Activated CD4-positive, alpha-beta T cell treated with anti-CD3 and anti-CD28 coated beads, Interleukin-2, amount 10 ng/mL, durations not matched to agents 24 days and 14 days (primary cell): Measurements from ENCODE around the gene NWD2. TPM values are rescaled to one million over a fixed set of nuclear protein-coding genes. Genes with fewer than 3 reads are reported as not detected.

Experiments used
- DNase-seq: peaks from one replicate; pipeline ENCODE4 v3.0.0; 2022
- H3K27ac Mint-ChIP-seq: one replicate; pipeline ENCODE4 v1.8.0; 2022; ENCODE audit warnings: mild to moderate bottlenecking, mixed read lengths
- H3K27me3 Mint-ChIP-seq: one replicate; pipeline ENCODE4 v1.8.0; 2022; ENCODE audit warnings: mixed read lengths
- H3K36me3 Mint-ChIP-seq: one replicate; pipeline ENCODE4 v1.8.0; 2022; ENCODE audit warnings: low read depth, mild to moderate bottlenecking, mixed read lengths
- H3K4me1 Mint-ChIP-seq: one replicate; pipeline ENCODE4 v1.8.0; 2021; ENCODE audit warnings: mixed read lengths
- H3K4me3 Mint-ChIP-seq: one replicate; pipeline ENCODE4 v1.8.0; 2022; ENCODE audit warnings: mild to moderate bottlenecking, moderate library complexity, mixed read lengths
- H3K9me3 Mint-ChIP-seq: one replicate; pipeline ENCODE4 v1.8.0; 2021; ENCODE audit warnings: mixed read lengths
- intact Hi-C: fragments of 100-400 bp; cut with micrococcal nuclease; formaldehyde crosslinking; loops from one replicate; pipeline ENCODE4 v1.15.1; 2023
- total RNA-seq: library from RNA; stranded (reverse); gene quantifications from 2 replicates; pipeline ENCODE4 v1.2.3, GENCODE V29; 2022

The NWD2 gene
- total RNA-seq, 1 donor from 2014 or later = not detected

DNA sequence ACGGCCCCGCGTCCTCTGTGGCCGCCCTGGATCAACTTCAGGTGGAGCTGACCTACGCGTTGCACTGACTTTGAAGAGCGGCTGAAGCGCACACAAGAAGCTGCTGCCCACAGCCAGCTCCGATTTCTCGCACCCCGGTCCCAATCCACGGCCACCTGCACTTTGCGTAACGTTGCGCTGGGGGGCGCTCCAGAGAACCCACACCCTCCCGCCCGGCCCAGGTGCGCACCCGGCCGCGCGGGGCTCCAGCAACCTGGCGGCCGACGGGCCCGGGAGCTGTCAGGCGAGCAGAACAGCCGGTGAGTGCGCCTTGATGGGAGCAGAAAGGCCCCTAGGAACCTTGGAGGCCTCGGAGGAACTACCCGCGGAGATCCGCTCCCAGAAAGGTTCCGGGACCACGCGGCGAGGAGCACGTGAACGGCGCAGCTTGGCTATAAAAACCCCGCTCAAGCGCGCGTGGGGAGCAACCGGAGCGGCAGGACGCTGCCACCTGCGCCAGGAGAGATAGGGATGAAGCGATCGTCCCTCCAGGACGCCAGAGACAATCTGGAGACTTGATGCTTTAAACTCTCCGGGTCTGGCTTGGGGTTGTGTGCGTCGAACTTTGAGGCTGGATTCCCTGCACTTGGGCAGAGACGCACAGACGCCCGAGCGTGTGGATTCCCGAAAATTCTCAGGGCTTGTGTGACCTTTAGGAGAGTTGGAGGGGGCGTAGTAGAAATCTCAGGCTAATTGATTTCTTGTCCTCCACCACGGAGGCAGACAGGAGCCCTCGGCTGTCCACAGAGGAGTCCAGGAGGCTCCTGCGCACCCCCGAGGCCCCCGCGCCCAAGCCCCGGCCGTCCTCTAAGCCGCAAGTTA is 591 bp upstream of the NWD2 start:
- Mint-ChIP-seq H3K4me1 (no peaks in the 10 kb centered on the region), H3K9me3 (no peaks in the 10 kb centered on the region), H3K27ac (no peak overlapping the region), H3K4me3 (no peak overlapping the region), H3K36me3 (no peaks in the 10 kb centered on the region), H3K27me3 (peaks cover 38% of the 10 kb centered on the region)
- DNase-seq = no peak
- intact Hi-C loops = no loop called here

DNA sequence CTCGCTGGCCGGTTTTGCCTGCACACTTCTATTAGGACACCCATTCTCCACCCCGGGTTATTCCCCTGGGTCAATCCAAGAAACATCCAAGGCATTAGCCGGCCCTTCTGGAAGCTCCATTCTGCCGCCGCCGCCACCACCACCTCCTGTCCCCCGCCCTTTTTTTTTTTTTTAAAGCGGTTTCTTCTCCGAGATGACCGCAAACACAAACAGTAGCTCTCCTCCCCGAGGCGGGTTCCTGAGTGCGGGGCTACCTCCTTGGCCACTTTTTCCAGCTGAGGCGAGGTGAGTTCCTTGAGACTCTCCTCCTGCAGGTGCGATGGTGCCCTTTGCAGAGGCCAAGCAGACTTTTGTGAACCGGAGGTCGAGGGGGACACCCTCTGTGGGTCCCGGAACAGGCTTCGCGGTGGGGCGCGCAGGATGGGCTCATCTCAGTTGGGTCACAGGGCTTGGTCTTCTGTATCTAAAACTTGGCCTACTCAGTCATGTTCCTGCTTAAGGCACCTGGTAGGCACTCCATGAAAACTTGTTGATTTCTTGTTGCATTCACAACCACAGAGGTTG is 930 bp downstream of the NWD2 start:
- Mint-ChIP-seq H3K27ac (no peak overlapping the region), H3K4me3 (no peak overlapping the region), H3K9me3 (no peaks in the 10 kb centered on the region), H3K27me3 (peaks cover 37% of the 10 kb centered on the region), H3K4me1 (no peaks in the 10 kb centered on the region), H3K36me3 (no peaks in the 10 kb centered on the region)
- no peak for DNase-seq
- intact Hi-C loops = no loop called here

DNA sequence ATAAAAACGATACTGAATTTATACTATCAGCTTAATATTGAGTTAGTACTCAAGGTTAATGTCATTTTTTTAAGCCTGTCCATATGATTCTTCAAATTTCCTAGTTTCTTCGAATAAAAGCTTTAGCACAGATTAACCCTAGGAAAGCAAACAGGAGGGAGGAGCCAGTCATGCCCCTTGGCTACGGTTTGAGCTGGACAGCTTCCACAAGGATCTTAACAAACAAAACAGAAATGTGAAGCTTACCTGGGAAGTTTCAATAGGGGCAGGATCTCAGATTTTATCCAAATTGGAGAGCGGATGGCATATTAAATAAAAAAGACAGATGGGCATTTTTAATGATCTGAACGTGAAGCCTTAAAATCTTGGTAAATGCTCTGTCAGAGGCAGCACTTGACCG is 2.3 kb downstream of the NWD2 start:
- H3K27me3 Mint-ChIP-seq = peaks cover 37% of the 10 kb centered on the region
- H3K4me1 Mint-ChIP-seq = no peaks in the 10 kb centered on the region
- no peak overlapping the region for H3K27ac Mint-ChIP-seq
- DNase-seq = no peak
- intact Hi-C loops = no loop called here
- no peak overlapping the region for H3K4me3 Mint-ChIP-seq
- no peaks in the 10 kb centered on the region for H3K36me3 Mint-ChIP-seq
- H3K9me3 Mint-ChIP-seq = no peaks in the 10 kb centered on the region

DNA sequence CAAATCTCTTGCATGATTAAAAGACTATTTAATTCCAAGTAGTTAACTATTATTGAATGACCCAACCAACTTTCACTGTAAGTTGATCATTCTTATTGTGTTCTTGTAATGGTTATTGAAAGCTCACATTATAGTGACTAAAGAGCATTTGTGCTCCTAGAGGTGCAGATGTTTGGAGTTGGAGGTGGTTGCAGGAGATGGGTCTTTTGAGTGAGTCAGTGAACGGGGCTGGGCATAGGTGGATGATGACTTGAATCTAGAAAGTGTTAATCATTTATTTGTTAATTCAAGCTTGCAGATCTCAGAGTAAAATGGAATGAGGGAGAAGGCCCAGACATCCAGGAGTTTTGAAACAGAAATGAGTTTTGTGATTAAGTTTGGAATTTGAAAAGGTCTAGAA is 13.7 kb downstream of the NWD2 start:
- no peak for DNase-seq
- H3K27me3 Mint-ChIP-seq = no peaks in the 10 kb centered on the region
- no peaks in the 10 kb centered on the region for H3K36me3 Mint-ChIP-seq
- intact Hi-C loops = no loop called here
- no peaks in the 10 kb centered on the region for H3K9me3 Mint-ChIP-seq
- no peaks in the 10 kb centered on the region for H3K4me1 Mint-ChIP-seq
- H3K27ac Mint-ChIP-seq = no peak overlapping the region
- H3K4me3 Mint-ChIP-seq = no peak overlapping the region

DNA sequence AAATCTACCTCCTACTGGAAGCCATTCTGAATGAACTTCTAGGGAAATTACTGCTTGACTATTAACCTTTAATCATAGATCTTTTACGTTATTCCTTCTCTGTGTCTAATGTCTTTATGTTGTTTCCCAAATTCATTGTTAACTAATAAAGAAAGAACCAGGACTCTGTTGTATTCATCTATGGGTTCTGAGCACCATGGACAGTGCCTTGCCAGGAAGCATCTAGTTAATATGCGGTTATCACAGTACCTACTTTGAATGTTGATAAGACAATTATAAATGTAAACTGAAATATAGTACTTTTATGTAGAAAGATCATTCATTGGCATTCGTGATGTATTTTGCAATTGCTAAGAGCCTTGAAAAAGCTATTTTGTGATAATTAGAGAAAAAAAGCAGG is 23.8 kb downstream of the NWD2 start:
- Mint-ChIP-seq H3K4me3 (no peak overlapping the region), H3K9me3 (no peaks in the 10 kb centered on the region), H3K4me1 (no peaks in the 10 kb centered on the region), H3K27ac (no peak overlapping the region), H3K36me3 (no peaks in the 10 kb centered on the region), H3K27me3 (peaks cover 2% of the 10 kb centered on the region)
- DNase-seq = no peak
- intact Hi-C loops = no loop called here

DNA sequence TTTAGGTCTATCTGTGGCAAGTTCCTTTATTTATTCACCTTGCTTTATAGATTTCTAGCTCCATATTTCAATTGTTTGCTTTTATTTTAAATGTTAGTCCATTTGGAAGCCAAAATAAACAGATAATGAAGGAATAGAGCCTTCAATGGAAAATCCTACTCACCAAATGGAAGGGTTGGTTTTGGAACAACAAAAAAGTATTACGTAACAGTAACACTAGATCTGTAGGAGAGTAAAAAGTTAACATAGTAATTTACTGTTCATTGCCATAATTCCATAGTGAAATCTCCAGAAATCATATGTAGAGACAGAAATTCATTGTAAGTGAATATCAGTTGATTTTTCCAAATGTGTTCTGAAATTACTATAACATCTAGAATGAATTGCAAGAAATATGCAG is 34.6 kb downstream of the NWD2 start:
- Mint-ChIP-seq H3K4me1 (no peaks in the 10 kb centered on the region), H3K4me3 (no peak overlapping the region), H3K27ac (no peak overlapping the region), H3K27me3 (no peaks in the 10 kb centered on the region), H3K36me3 (no peaks in the 10 kb centered on the region), H3K9me3 (peaks cover 10% of the 10 kb centered on the region)
- intact Hi-C loops = no loop called here
- no peak for DNase-seq

DNA sequence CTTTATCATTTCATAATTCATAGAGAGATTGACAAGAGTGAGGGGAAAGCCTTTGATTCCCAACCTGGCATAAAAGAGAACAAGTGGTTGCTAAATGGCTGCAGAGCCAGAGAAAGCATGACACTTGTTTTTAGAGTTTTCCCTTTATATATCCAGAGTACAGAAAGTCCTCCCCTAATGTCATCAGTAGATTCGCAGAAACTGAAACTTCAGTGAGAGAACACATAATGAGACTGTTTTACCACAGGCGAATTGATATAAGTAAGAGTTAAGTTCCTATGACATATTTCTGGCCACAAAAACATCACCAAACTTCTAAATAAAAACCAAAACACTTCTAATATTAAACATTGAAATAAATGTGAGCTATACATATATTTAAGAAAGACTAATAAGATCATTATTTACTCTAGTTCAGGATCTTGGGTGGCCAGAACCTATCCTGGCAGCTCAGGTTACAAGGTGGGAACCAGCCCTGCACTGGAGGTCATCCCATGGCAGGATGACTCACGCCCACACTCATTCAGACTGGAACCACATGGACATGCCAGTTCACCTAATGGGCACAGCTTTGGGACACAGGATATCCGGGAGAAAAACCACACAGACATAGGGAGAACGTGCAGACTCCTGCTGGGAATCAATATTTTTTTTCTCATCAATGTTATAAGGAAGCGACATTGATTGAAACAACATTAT is 35.5 kb downstream of the NWD2 start:
- Mint-ChIP-seq H3K9me3 (peaks cover 10% of the 10 kb centered on the region), H3K27ac (no peak overlapping the region), H3K4me3 (no peak overlapping the region), H3K27me3 (no peaks in the 10 kb centered on the region), H3K36me3 (no peaks in the 10 kb centered on the region), H3K4me1 (no peaks in the 10 kb centered on the region)
- intact Hi-C loops = no loop called here
- DNase-seq = no peak

DNA sequence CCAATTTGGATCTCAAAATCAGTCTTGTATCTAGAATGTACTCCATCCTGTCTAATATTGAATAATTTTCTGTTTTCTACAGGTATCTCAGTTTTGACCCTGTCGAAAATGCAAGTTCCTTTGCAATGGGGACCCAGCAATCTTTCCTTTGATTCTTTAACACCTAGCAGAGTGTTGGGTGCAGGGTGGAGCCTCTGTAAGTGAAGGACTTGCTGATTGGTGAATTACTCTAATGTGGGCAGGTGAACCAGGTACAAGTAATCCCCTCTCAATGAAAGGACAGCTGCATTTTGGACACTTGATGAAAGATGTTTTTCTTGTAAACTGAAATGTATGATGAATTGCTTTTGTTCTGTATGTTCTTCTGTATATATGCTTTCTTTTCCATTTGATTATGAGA is 54.9 kb downstream of the NWD2 start:
- Mint-ChIP-seq H3K9me3 (peaks cover 3% of the 10 kb centered on the region), H3K4me1 (no peaks in the 10 kb centered on the region), H3K36me3 (no peaks in the 10 kb centered on the region), H3K27me3 (no peaks in the 10 kb centered on the region), H3K4me3 (no peak overlapping the region), H3K27ac (no peak overlapping the region)
- intact Hi-C loops = no loop called here
- no peak for DNase-seq

DNA sequence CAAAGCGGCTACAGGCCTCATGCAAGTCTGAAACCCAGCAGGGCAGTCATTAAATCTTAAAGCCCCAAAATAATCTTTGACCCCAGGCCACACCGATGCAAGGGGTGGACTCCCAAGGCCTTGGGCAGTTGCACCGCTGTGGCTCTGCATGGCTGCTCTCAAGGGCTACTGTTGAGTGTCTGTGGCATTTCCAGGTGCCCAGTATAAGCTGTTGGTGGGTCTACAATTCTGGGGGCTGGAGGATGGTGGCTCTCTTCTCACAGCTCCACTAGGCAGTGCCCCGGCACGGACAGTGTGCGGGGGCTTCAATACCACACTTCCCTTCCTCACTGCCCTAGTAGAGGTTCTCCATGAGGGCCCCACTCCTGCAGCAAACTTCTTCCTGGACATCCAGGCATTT is 60.1 kb downstream of the NWD2 start:
- Mint-ChIP-seq H3K27ac (no peak overlapping the region), H3K4me1 (no peaks in the 10 kb centered on the region), H3K27me3 (no peaks in the 10 kb centered on the region), H3K9me3 (peaks cover 4% of the 10 kb centered on the region), H3K36me3 (no peaks in the 10 kb centered on the region), H3K4me3 (no peak overlapping the region)
- intact Hi-C loops = no loop called here
- no peak for DNase-seq

DNA sequence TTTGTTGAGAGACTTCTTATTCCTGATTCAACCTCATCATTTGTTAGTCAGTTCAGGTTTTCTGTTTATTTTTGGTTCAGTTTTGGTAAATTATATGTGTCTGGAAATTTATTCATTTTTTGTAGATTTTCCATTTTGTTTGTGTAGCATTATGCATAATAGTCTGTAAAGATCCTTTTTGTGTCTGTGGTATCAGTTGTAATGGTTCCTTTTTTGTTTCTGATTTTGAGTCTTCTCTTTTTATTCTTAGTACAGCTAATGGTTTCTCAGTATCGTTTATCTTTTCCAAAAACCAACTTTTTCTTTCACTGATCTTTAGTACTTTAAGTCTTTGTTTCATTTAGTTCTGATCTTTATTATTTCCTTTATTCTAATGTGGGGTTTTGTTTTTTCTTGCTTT is 61.4 kb downstream of the NWD2 start:
- no peaks in the 10 kb centered on the region for H3K36me3 Mint-ChIP-seq
- peaks cover 7% of the 10 kb centered on the region for H3K9me3 Mint-ChIP-seq
- H3K27me3 Mint-ChIP-seq = no peaks in the 10 kb centered on the region
- H3K27ac Mint-ChIP-seq = no peak overlapping the region
- DNase-seq = no peak
- no peaks in the 10 kb centered on the region for H3K4me1 Mint-ChIP-seq
- no peak overlapping the region for H3K4me3 Mint-ChIP-seq
- intact Hi-C loops = no loop called here

DNA sequence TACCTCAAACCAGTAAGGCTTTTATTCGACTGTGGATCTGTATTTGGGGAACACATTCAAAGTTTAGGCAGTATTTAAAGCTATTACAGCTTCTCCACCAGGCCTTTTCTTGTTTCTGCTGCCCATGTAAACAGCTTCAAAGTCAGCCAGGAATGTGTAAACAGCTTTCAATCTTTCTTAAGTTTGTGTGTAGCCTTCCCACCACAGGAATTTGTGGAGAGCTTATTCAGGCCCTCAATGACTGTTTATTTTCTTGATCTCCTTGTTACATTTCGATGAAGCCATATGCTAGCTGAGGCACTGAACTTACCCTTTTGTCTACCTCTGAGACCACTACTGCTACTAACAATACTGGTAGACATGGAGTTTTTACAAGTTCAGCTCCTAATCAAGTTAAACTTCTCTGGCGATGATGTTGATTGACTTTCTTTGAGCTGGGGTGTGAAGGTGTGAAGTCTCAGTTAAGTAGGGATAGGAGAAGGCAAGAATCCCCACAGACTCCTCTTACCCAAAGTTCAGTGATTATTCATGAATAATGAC is 72.6 kb downstream of the NWD2 start:
- Mint-ChIP-seq H3K9me3 (no peaks in the 10 kb centered on the region), H3K4me3 (no peak overlapping the region), H3K27me3 (no peaks in the 10 kb centered on the region), H3K27ac (no peak overlapping the region), H3K36me3 (no peaks in the 10 kb centered on the region), H3K4me1 (no peaks in the 10 kb centered on the region)
- intact Hi-C loops = no loop called here
- DNase-seq = no peak

DNA sequence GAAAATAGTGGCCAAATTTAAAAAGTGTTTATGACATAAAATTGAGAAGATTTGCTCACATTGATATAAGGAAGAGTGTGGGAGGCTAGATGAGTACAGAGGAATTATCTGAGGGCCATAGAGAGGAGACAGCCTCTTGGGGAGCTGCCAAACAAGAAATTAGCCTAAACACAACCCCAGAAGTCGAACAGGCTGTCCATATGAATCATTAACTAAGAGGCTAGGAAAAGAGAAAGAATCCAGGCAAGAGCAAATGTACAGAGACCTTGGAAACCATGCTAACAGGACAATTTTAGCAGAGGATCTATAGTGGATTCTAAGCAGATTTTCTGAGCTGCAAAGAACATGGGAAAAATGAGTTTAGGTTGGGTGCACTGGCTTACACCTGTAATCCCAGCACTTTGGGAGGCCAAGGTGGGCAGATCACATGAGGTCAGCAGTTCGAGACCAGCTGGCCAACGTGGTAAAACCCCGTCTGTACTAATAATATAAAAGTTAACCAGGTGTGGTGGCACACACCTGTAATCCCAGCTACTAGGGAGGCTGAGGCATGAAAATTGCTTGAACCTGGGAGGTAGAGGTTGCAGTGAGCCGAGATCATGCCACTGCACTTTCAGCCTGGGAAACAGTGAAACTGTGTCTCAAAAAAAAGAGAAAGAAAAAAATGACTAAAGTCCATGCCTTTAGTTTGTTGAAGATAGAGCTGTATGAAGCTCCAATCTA is 76.1 kb downstream of the NWD2 start:
- Mint-ChIP-seq H3K27ac (no peak overlapping the region), H3K9me3 (no peaks in the 10 kb centered on the region), H3K27me3 (no peaks in the 10 kb centered on the region), H3K4me1 (no peaks in the 10 kb centered on the region), H3K36me3 (no peaks in the 10 kb centered on the region), H3K4me3 (no peak overlapping the region)
- DNase-seq = no peak
- intact Hi-C loops = no loop called here

DNA sequence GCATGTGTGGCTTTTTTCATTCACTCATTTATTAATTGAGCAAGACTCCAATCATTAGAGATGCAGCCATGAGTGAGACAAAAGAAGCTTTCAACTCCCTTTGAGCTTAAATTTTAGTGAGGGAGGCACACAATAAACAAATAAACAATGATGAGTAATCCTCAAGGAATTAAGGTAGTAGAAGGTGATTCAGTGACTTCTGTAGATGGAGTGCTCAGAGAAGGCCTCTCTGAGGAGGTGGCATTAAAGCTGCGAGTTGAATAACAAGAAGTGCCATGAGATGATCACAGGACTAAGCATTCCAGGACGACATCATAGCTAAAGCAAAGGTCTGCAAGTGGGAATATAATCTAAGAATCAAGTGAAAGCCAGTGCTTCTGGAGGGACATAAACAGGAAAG is 77.6 kb downstream of the NWD2 start:
- Mint-ChIP-seq H3K4me1 (no peaks in the 10 kb centered on the region), H3K9me3 (no peaks in the 10 kb centered on the region)
- intact Hi-C loops = no loop called here

DNA sequence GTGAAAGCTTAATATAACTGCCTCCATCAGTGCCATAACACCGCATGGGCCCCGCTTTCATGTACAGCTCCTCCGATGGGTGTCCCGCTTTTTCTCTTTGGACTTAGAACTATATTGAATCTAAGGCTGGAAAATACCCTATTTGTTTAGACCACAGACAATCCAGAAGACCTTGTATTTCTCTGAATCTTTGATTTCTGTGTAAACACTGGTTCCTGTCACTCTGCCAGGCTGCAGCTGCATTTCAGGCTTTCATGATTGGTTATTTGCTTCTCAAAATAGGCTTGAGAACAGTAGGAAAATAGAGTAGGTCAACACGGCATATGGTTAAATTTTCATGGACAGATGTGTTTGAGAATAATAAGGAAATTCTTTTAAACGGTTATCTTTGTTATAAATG is 80.0 kb downstream of the NWD2 start:
- Mint-ChIP-seq H3K27me3 (no peaks in the 10 kb centered on the region), H3K27ac (no peak overlapping the region), H3K36me3 (no peaks in the 10 kb centered on the region), H3K4me3 (no peak overlapping the region), H3K4me1 (no peaks in the 10 kb centered on the region), H3K9me3 (no peaks in the 10 kb centered on the region)
- no peak for DNase-seq
- intact Hi-C loops = no loop called here

More for the DNA sequence above, 77.6 kb downstream of the NWD2 start:
- Mint-ChIP-seq H3K4me3 (no peak overlapping the region), H3K27me3 (no peaks in the 10 kb centered on the region), H3K27ac (no peak overlapping the region), H3K36me3 (no peaks in the 10 kb centered on the region)
- no peak for DNase-seq
